Ishikawa (cell line): ENCODE results near the gene LRRC75B.

Source experiments
- CEBPB ChIP-seq: IDR thresholded peaks from 2 replicates; pipeline ENCODE4 v1.6.1; 2012
- CREB1 ChIP-seq: IDR thresholded peaks from 2 replicates; pipeline ENCODE4 v1.6.1; 2012; ENCODE audit warnings: low read depth
- EGR1 ChIP-seq: IDR thresholded peaks from 2 replicates; pipeline ENCODE4 v1.6.1; 2012
- EP300 ChIP-seq: IDR thresholded peaks from 2 replicates; pipeline ENCODE4 v1.6.1; 2012; ENCODE audit warnings: borderline replicate concordance
- FOXM1 ChIP-seq: IDR thresholded peaks from 2 replicates; pipeline ENCODE4 v1.6.1; 2012; ENCODE audit warnings: low read depth, borderline replicate concordance
- MAX ChIP-seq: IDR thresholded peaks from 2 replicates; pipeline ENCODE4 v1.6.1; 2012
- NFIC ChIP-seq: IDR thresholded peaks from 2 replicates; pipeline ENCODE4 v1.6.1; 2012
- RAD21 ChIP-seq: IDR thresholded peaks from 2 replicates; pipeline ENCODE4 v1.6.1; 2012; ENCODE audit warnings: low read depth
- REST ChIP-seq: IDR thresholded peaks from 2 replicates; pipeline ENCODE4 v1.6.1; 2012; ENCODE audit warnings: low read depth, mild to moderate bottlenecking
- TAF1 ChIP-seq: IDR thresholded peaks from 2 replicates; pipeline ENCODE4 v1.6.1; 2012; ENCODE audit warnings: low read depth, mild to moderate bottlenecking
- TCF12 ChIP-seq: IDR thresholded peaks from 2 replicates; pipeline ENCODE4 v1.6.1; 2012; ENCODE audit warnings: low read depth
- TEAD4 ChIP-seq: IDR thresholded peaks from 2 replicates; pipeline ENCODE4 v1.6.1; 2012
- USF1 ChIP-seq: IDR thresholded peaks from 2 replicates; pipeline ENCODE4 v1.6.1; 2012
- YY1 ChIP-seq: IDR thresholded peaks from 2 replicates; pipeline ENCODE4 v1.6.1; 2012; ENCODE audit warnings: low read depth
- ZBTB7A ChIP-seq: IDR thresholded peaks from 2 replicates; pipeline ENCODE4 v1.6.1; 2012; ENCODE audit warnings: low read depth

LRRC75B gene

GRCh38 chr22:24579258-24579601 lies 13.6 kb downstream of the LRRC75B start:
- TF ChIP-seq NFIC = no peak
- TF ChIP-seq ZBTB7A = no peak
- TF ChIP-seq CEBPB = no peak
- no peak for TF ChIP-seq EGR1
- TF ChIP-seq CREB1 = no peak

DNA sequence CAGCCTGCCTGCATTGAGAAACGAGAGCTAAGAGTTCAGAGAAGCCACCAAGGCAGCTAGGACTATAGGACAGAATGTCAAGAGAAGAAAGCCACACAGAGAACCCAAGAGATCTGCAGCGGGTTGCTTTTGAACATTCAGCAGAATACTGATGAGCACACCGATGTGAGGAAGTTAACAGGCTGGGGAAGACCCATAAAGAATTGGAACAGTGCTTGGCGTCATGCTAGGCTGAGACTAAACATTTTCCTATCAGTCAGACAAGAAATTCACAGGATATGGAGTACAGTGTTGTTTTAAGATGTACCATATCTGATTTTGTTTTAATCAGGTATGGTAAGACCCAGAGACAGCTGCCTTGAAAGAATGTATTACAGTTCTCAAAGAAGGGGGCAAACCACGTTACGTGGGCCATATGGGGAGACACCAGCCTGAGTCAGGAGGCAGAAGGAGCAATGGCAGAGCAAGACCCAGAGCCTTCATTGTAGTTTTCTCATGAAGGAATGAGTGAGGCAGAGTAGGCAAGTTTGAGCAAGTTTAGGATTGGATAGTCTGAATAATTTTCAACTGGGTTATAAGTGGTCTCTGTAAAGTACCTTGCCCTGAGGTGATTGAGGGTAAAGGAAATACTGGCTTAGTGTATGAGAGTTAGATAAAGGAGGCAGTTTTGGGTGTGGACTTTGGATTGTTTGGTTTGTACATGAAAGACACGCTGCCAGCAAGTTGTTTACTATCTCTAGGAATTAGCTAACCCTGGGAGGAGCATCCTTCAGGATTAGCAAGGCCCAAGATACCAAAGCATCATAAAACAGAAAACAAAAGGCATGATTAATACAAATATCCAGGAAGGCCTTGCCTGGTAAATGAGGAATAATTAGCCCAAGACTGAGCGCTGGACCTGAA lies 14.3 kb downstream of the LRRC75B start:
- no peak for TF ChIP-seq FOXM1
- TF ChIP-seq RAD21 = no peak
- no peak for TF ChIP-seq TAF1
- no peak for TF ChIP-seq CREB1
- no peak for TF ChIP-seq EGR1
- no peak for TF ChIP-seq ZBTB7A
- no peak for TF ChIP-seq NFIC
- no peak for TF ChIP-seq EP300
- TF ChIP-seq USF1 = no peak
- TF ChIP-seq TCF12 = no peak
- TF ChIP-seq REST = no peak
- TF ChIP-seq CEBPB = no peak
- no peak for TF ChIP-seq TEAD4
- no peak for TF ChIP-seq YY1
- TF ChIP-seq MAX = no peak

GRCh38 chr22:24576778-24577177 lies 16.1 kb downstream of the LRRC75B start:
- TF ChIP-seq REST = no peak
- no peak for TF ChIP-seq MAX
- no peak for TF ChIP-seq TEAD4
- no peak for TF ChIP-seq NFIC
- no peak for TF ChIP-seq TAF1
- TF ChIP-seq YY1 = no peak
- no peak for TF ChIP-seq EP300
- no peak for TF ChIP-seq ZBTB7A
- no peak for TF ChIP-seq TCF12
- TF ChIP-seq RAD21 = no peak
- no peak for TF ChIP-seq CEBPB
- TF ChIP-seq FOXM1 = no peak
- TF ChIP-seq CREB1 = no peak
- no peak for TF ChIP-seq USF1
- no peak for TF ChIP-seq EGR1

DNA sequence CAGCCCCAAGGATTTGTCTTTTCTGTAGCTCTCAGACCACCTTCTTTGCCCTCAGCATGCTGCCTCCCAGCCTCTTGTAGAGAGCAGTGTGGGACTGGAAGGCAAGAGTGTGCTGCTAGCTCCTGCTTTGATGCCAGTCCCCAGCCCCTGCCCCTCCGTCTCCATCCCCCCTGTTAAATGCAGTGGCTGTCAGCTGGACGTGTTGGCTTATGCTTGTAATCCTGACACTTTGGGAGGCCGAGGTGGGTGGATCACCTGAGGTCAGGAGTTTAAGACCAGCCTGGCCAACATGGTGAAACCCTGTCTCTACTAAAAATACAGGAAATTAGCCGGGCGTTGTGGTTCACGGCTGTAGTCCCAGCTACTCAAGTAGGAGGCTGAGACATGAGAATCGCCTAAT lies 21.6 kb downstream of the LRRC75B start:
- TF ChIP-seq TEAD4 (no peak), ZBTB7A (no peak), REST (no peak), EP300 (no peak), NFIC (no peak), RAD21 (no peak), CEBPB (no peak), CREB1 (no peak), USF1 (no peak), MAX (no peak), YY1 (no peak), EGR1 (no peak), FOXM1 (no peak), TCF12 (no peak), TAF1 (no peak)
